A204.1 (cell line): ENCODE measurements around the gene NPHP4.
"Not testable (repeated sequence)": the region's sequence is repeated elsewhere in the genome, so short reads cannot be mapped to it uniquely, and the experiment has no call there.

Experiments
- FAIRE-seq: peaks from 2 replicates; lab custom pipeline; 2012; peaks lifted over from hg19 to GRCh38; lab: Jason Lieb, UNC

Gene NPHP4

GRCh38 chr1:5928714-5929400 lies 63.4 kb downstream of the NPHP4 start:
- no peak for FAIRE-seq

- FAIRE-seq, result no peak
Measured at GRCh38 chr1:5927506-5928370, 64.5 kb downstream of the NPHP4 start.

GRCh38 chr1:5926686-5927435 lies 65.4 kb downstream of the NPHP4 start:
- FAIRE-seq, result no peak

- not testable (repeated sequence) for FAIRE-seq
Measured at GRCh38 chr1:5922700-5923330, 69.4 kb downstream of the NPHP4 start.

- FAIRE-seq, result no peak
Measured at GRCh38 chr1:5921671-5922070, 70.6 kb downstream of the NPHP4 start.

- FAIRE-seq, result no peak
Measured at GRCh38 chr1:5921129-5921528, 71.1 kb downstream of the NPHP4 start.

GRCh38 chr1:5920201-5920600 lies 72.0 kb downstream of the NPHP4 start:
- no peak for FAIRE-seq

GRCh38 chr1:5918275-5918649 lies 74.0 kb downstream of the NPHP4 start:
- FAIRE-seq, result no peak

- FAIRE-seq, result no peak
Measured at GRCh38 chr1:5917591-5918274, 74.5 kb downstream of the NPHP4 start.

GRCh38 chr1:5917281-5917590 lies 75.0 kb downstream of the NPHP4 start:
- no peak for FAIRE-seq

- no peak for FAIRE-seq
Measured at GRCh38 chr1:5916572-5917280, 75.5 kb downstream of the NPHP4 start.

DNA sequence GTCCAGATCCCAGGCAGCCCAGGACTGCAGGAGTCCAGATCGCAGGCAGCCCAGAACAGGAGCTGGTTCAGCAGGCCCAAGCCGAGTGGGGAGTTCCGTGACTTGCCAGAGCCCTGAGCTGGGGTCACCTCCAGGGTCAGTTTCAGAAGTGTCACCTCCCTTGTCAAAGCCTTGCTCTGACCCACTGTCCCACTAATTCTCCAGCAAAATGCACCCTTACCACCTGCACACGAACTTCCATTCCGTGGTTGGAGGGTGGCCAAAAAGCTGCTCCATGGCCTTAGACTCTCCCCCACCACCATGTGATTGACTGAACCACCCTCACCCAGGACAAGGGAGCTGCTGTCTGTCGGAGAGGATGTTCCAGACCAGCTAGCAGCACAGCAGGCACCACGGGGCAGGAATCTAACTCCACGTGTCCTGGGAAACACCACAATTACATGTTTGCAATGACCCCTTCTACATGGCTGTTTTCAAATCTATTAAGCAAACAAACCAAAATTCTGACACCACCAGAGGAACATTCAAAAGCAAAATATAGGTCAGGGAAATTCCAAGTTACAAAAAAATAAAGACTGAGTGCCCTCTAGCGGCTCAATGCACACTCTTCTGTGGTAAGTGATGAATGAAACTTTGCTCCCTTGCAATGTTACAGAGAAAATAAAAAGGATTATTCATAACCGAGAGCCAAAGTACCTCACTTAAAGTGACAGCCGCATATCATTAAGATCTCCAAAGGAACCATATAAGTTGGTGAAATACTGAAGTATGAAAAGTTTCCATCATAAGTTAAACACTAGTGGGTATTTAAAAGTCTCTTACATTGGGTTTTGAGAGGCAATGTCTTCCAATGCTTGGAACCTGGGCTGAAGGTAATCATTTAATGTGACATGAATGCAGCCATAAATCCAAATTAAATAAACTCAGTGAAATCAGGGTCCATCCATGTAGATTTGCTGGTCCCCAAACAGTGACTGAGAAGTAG lies 76.3 kb downstream of the NPHP4 start:
- FAIRE-seq, result peak; percentile 96

GRCh38 chr1:5914676-5915365 lies 77.4 kb downstream of the NPHP4 start:
- no peak for FAIRE-seq

DNA sequence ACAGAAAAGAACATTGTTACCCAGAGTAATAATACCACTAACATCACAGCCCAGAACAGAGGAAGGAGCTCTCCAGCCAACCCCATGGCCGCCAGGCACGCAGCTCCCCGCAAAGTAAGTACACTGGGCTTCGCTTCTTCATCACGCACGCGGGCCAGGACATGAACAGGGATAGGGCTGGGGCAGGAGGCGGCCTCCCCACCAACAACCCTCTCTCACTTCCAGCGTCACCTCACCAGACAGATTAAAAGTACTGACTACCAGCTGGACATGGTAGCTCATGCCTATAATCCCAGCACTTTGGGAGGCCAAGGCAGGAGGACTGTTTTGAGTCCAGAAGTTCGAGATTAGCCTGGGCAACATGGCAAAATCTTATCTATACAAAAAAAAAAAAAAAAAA lies 78.3 kb downstream of the NPHP4 start:
- no peak for FAIRE-seq

- no peak for FAIRE-seq
Measured at GRCh38 chr1:5913078-5913845, 79.0 kb downstream of the NPHP4 start.

DNA sequence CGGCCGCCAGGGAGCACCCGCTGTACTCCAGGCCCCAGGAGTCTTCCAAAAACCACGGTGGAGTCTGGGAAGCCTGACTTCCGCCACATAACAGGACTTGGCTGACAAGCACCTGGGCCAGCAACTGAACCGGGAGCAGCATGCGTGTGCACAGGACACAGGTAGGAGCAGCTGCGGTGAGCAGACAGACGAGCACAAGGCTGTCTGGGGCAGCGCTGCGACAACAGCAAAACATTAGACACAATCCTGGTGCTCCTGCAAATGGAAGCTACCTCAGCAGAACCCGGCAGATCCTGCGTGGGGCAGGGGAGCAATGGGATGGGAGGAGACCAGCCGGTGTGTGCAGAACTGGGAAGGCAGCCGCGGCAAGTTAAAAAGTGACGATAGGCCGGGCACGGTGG lies 80.4 kb downstream of the NPHP4 start:
- no peak for FAIRE-seq

DNA sequence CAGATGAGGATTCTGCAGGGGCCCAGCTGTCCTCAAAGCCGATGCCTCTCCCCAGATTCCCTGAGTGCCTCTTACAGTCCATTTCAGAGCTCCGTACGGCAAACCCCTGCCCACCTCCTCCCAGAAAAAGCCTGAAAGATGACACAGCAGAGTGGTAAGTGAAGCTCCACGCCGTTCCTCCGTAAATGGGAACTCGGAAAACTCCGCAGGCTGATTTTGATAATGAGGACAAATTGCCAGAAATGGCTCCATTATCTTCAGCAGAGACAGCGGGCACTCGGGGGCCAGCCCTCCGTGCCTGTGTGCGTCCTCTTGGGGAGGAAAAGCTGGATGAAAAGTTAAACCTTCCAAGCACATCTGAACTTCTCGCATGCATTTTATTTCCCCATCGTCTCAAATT lies 81.1 kb downstream of the NPHP4 start:
- FAIRE-seq, result no peak

GRCh38 chr1:5910666-5911065 lies 81.6 kb downstream of the NPHP4 start:
- no peak for FAIRE-seq

DNA sequence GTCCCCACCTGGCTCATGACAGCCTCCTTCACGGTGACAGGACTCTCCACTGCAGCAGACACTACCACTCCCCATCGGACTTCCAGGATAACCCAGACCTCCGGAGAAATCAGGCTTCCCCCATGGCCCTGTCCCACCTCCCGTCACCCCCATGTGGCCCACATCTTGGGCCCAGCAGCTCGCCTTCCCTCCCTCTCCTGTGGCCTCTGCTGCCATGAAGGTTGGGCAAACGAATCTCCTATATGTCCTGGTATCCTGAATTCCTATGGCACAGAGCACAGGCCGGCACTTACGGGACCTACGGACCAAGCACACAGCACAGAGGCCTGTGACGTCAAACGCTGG lies 82.0 kb downstream of the NPHP4 start:
- FAIRE-seq, result no peak
